ENCODE data around the gene MICU2. TPM values are rescaled to one million over a fixed set of nuclear protein-coding genes. Genes with fewer than 3 reads are reported as not detected.

Gene MICU2
- 15.0 to 18.5 TPM (median 17.0 TPM) in 5 replicates for total RNA-seq (2022; extraction: Qiagen RNA extraction; ENCODE audit: low read depth)

GRCh38 chr13:21603531-21604448 is at the start of gene MICU2:
Gene MICU2 (minus strand): TSS chr13:21604170. CDS start chr13:21604148, 22 bp downstream.

GRCh38 chr13:21458813-21459701 is 144.9 kb downstream of the MICU2 start, which contains the start of gene ZDHHC20:
Gene ZDHHC20 (minus strand): TSS chr13:21459303. CDS start chr13:21459171, 132 bp downstream.

Other genes starting within 250 kb of the MICU2 start
- gene ZDHHC20, start 144.9 kb downstream of the MICU2 start, total RNA-seq (2022; extraction: Qiagen RNA extraction; ENCODE audit: low read depth) = 10.7 to 21.5 TPM (median 17.5 TPM) in 5 replicates
- gene FGF9, start 66.9 kb upstream of the MICU2 start, total RNA-seq (2022; extraction: Qiagen RNA extraction; ENCODE audit: low read depth) = not detected in 5 replicates

Measured in A549 treated with GW870086 at 1 μM for 4 hours (cell line).